MM.1S (cell line): ENCODE results near the gene BCL11B.

Experiments used
- DNase-seq: peaks from one replicate; pipeline ENCODE4 v3.0.0-alpha.2; 2015
- H2AFZ ChIP-seq: fragments of 300-600 bp; sonication (generic); 2 replicates; pipeline ENCODE4 v1.6.0; 2016; ENCODE audit warnings: antibody characterized with exemption, low read length
- H3F3A ChIP-seq: fragments of 300-600 bp; sonication (generic); 2 replicates; pipeline ENCODE4 v1.6.1; 2016; ENCODE audit warnings: mild to moderate bottlenecking, antibody characterized with exemption, low read length, moderate library complexity, mixed read lengths; ENCODE audit not compliant: insufficient read depth
- H3K27ac ChIP-seq: fragments of 300-600 bp; sonication (generic); 2 replicates; pipeline ENCODE4 v1.5.1; 2016; ENCODE audit warnings: mild to moderate bottlenecking, low read length
- H3K27me3 ChIP-seq: fragments of 300-600 bp; sonication (generic); replicated peaks from 2 replicates; pipeline ENCODE4 v1.6.0; 2016; ENCODE audit warnings: low read length; ENCODE audit not compliant: insufficient read depth
- H3K36me3 ChIP-seq: fragments of 300-600 bp; sonication (generic); replicated peaks from 2 replicates; pipeline ENCODE4 v1.6.1; 2016; ENCODE audit warnings: mild to moderate bottlenecking, low read length, mixed read lengths; ENCODE audit not compliant: insufficient read depth
- H3K4me1 ChIP-seq: fragments of 300-600 bp; sonication (generic); 2 replicates; pipeline ENCODE4 v1.6.1; 2016; ENCODE audit warnings: low read length, mixed read lengths
- H3K4me2 ChIP-seq: fragments of 300-600 bp; sonication (generic); 2 replicates; pipeline ENCODE4 v1.6.0; 2016; ENCODE audit warnings: low read depth, low read length
- H3K4me3 ChIP-seq: fragments of 300-600 bp; sonication (generic); 2 replicates; pipeline ENCODE4 v1.5.1; 2016; ENCODE audit warnings: low read length, mixed read lengths
- H3K79me2 ChIP-seq: fragments of 300-600 bp; sonication (generic); 2 replicates; pipeline ENCODE4 v1.6.1; 2016; ENCODE audit warnings: mixed run types, low read length, mixed read lengths
- H3K9ac ChIP-seq: fragments of 300-600 bp; sonication (generic); 2 replicates; pipeline ENCODE4 v1.6.1; 2016; ENCODE audit warnings: low read length, mixed read lengths
- H3K9me2 ChIP-seq: fragments of 300-600 bp; sonication (generic); replicated peaks from 2 replicates; pipeline ENCODE4 v1.6.1; 2016; ENCODE audit warnings: mild to moderate bottlenecking, low read length, mixed read lengths; ENCODE audit not compliant: insufficient read depth
- H3K9me3 ChIP-seq: fragments of 300-600 bp; sonication (generic); replicated peaks from 2 replicates; pipeline ENCODE4 v1.6.1; 2016; ENCODE audit warnings: mild to moderate bottlenecking, low read length, mixed read lengths; ENCODE audit not compliant: insufficient read depth
- H4K20me1 ChIP-seq: fragments of 300-600 bp; sonication (generic); 2 replicates; pipeline ENCODE4 v1.6.1; 2016; ENCODE audit warnings: mild to moderate bottlenecking, low read length, moderate library complexity, mixed read lengths; ENCODE audit not compliant: insufficient read depth
- EZH2 ChIP-seq: fragments of 300-600 bp; sonication (generic); optimal IDR thresholded peaks from 2 replicates; pipeline ENCODE3; 2017; ENCODE audit warnings: low read depth, mild to moderate bottlenecking, antibody characterized with exemption, low read length, mixed read lengths
- EZH2phosphoT487 ChIP-seq: fragments of 300-600 bp; sonication (generic); IDR thresholded peaks from 2 replicates; pipeline ENCODE4 v1.6.1; 2018; ENCODE audit warnings: antibody characterized with exemption, low read length
- TF ChIP-seq, protein P1 (sequence below): fragments of 300-600 bp; sonication (generic); IDR thresholded peaks from 2 replicates; pipeline ENCODE4 v1.5.1; 2016; ENCODE audit warnings: antibody characterized with exemption, low read length, mixed read lengths

BCL11B gene

DNA sequence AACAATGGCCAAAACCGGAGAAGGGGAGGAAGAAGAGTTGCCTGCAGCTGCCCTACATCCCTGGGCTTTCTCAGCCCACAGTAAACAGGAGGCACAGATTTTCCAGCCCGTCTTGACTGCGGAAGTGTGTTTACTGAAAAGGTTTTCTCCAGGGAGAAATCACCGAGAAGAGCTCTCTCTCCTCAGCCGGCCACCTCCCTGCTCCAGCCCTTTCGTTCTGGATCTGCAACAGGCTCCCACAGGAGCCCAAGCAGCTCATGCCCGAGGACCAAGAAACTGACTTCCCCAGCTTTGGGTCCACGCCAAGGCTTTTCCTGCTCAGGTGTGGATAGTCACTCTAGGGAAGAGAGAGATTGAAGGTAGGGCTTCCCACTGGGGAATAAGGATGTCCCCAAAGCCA lies 61.7 kb downstream of the BCL11B start:
- Histone ChIP-seq H3K27me3 (no peaks in the 10 kb centered on the region), H3K9me2 (no peaks in the 10 kb centered on the region), H3K27ac (no peak overlapping the region), H3K4me1 (no peaks in the 10 kb centered on the region), H2AFZ (no peak overlapping the region), H3K9ac (no peak overlapping the region), H3K4me2 (no peak overlapping the region), H3K79me2 (no peaks in the 10 kb centered on the region), H3K4me3 (no peak overlapping the region), H3F3A (no peaks in the 10 kb centered on the region), H4K20me1 (no peaks in the 10 kb centered on the region), H3K36me3 (no peaks in the 10 kb centered on the region), H3K9me3 (no peaks in the 10 kb centered on the region)
- no peak for DNase-seq
- no peak for TF ChIP-seq EZH2phosphoT487
- TF ChIP-seq, protein P1, sequence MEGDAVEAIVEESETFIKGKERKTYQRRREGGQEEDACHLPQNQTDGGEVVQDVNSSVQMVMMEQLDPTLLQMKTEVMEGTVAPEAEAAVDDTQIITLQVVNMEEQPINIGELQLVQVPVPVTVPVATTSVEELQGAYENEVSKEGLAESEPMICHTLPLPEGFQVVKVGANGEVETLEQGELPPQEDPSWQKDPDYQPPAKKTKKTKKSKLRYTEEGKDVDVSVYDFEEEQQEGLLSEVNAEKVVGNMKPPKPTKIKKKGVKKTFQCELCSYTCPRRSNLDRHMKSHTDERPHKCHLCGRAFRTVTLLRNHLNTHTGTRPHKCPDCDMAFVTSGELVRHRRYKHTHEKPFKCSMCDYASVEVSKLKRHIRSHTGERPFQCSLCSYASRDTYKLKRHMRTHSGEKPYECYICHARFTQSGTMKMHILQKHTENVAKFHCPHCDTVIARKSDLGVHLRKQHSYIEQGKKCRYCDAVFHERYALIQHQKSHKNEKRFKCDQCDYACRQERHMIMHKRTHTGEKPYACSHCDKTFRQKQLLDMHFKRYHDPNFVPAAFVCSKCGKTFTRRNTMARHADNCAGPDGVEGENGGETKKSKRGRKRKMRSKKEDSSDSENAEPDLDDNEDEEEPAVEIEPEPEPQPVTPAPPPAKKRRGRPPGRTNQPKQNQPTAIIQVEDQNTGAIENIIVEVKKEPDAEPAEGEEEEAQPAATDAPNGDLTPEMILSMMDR = no peak
- TF ChIP-seq EZH2 = no peak

DNA sequence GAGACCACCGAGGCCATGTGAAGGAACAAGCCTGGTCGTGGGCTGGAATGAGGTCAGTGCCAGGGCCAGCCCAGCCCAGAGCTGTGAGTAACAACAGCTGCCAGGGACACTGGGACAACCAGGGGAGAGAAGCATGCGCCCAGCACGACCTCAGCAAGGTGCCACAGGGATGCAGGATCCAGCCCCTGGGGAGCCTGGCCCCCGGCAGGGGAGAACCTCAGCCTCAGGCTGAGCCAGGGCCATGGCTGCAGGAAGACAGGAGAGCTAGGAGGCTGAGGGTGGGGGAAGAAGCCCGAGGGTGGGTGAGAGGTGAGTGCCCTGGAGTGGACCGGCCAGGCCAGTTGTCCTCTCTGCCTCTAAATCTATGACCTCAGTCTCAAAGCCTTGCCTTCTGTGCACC lies 62.6 kb downstream of the BCL11B start:
- Histone ChIP-seq H3K36me3 (no peaks in the 10 kb centered on the region), H2AFZ (no peak overlapping the region), H3K9ac (no peak overlapping the region), H4K20me1 (no peaks in the 10 kb centered on the region), H3K4me1 (no peaks in the 10 kb centered on the region), H3K9me2 (no peaks in the 10 kb centered on the region), H3K4me2 (no peak overlapping the region), H3K27ac (no peak overlapping the region), H3K79me2 (no peaks in the 10 kb centered on the region), H3K27me3 (no peaks in the 10 kb centered on the region), H3K4me3 (no peak overlapping the region), H3K9me3 (no peaks in the 10 kb centered on the region), H3F3A (no peaks in the 10 kb centered on the region)
- no peak for DNase-seq
- no peak for TF ChIP-seq EZH2phosphoT487
- TF ChIP-seq, protein P1 = no peak
- TF ChIP-seq EZH2 = no peak

DNA sequence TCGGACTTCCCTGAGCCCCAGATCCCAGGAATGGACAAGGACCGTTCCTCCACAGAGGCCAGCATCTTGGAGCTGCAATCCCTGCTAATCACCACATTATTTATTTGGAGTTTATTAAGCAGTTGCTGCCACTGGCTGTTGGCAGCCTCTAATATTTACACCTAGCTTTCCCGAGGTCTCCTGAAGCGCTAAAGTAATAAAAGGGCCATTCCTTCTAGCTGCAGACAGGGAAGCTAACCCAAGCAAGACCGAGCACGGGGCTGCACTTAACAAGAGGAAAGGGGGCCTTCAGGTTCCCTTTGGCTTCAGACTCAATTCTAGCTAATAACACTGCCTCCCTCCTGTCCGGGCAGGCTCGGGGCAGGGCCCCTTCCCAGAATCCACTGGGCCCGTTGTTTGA lies 63.7 kb downstream of the BCL11B start:
- H3F3A ChIP-seq = no peaks in the 10 kb centered on the region
- no peaks in the 10 kb centered on the region for H3K79me2 ChIP-seq
- no peak overlapping the region for H3K27ac ChIP-seq
- no peaks in the 10 kb centered on the region for H3K36me3 ChIP-seq
- no peaks in the 10 kb centered on the region for H3K27me3 ChIP-seq
- H4K20me1 ChIP-seq = no peaks in the 10 kb centered on the region
- no peak for DNase-seq
- no peak overlapping the region for H3K9ac ChIP-seq
- no peak overlapping the region for H3K4me3 ChIP-seq
- TF ChIP-seq EZH2 = no peak
- no peak for TF ChIP-seq EZH2phosphoT487
- TF ChIP-seq, protein P1 = no peak
- H3K9me2 ChIP-seq = no peaks in the 10 kb centered on the region
- no peaks in the 10 kb centered on the region for H3K9me3 ChIP-seq
- H2AFZ ChIP-seq = no peak overlapping the region
- H3K4me2 ChIP-seq = no peak overlapping the region
- H3K4me1 ChIP-seq = no peaks in the 10 kb centered on the region

DNA sequence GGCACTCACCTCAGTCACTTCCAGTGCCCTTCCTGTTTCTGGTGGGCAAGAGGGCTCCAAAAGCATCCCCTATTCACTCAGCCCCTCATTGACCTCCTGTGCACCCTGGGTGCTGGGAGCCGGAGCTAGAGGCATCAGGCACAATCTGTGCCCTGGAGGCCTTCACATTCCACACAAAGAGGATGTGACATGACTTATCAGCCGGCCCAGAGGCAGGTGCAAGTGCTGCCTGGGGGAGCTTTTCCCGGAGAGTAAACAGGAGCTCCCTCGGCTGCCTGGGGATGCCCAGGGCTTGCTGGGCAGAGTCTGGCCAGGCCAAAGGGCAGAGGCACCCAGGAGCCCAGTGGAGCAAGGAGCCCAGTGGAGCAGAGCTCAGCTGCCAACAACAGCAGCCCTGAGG lies 64.5 kb downstream of the BCL11B start:
- Histone ChIP-seq H3K4me3 (no peak overlapping the region), H3K9me2 (no peaks in the 10 kb centered on the region), H3K9ac (no peak overlapping the region), H3K79me2 (no peaks in the 10 kb centered on the region), H3F3A (no peaks in the 10 kb centered on the region), H3K4me1 (no peaks in the 10 kb centered on the region), H3K9me3 (no peaks in the 10 kb centered on the region), H3K27ac (no peak overlapping the region), H3K4me2 (no peak overlapping the region), H2AFZ (no peak overlapping the region), H3K27me3 (no peaks in the 10 kb centered on the region), H3K36me3 (no peaks in the 10 kb centered on the region), H4K20me1 (no peaks in the 10 kb centered on the region)
- TF ChIP-seq, protein P1 = no peak
- no peak for DNase-seq
